Activated CD8-positive, alpha-beta memory T cell treated with anti-CD3 and anti-CD28 coated beads, Interleukin-2, amount 10 ng/mL, durations not matched to agents 7 days and 5 days (primary cell): ENCODE measurements around the gene HOXA7. TPM values are rescaled to one million over a fixed set of nuclear protein-coding genes. Genes with fewer than 3 reads are reported as not detected.

Source experiments
- ATAC-seq: fragments of 150-1000 bp; cut with Tn5 transposase; one replicate; pipeline ENCODE4 v1.10.0; 2021; ENCODE audit warnings: moderate library complexity
- CTCF ChIA-PET: fragments of 350-600 bp; sonication (Branson Sonifier 250); formaldehyde crosslinking; loops from one replicate; lab custom pipeline; 2021; ENCODE audit warnings: antibody characterized with exemption; lab: Charles Lee
- DNase-seq: peaks from one replicate; pipeline ENCODE4 v3.0.0-alpha.2; 2020
- H3K27ac Mint-ChIP-seq: one replicate; pipeline ENCODE4 v1.8.0; 2021; ENCODE audit warnings: mild to moderate bottlenecking, mixed read lengths
- H3K27me3 Mint-ChIP-seq: one replicate; pipeline ENCODE4 v1.8.0; 2021; ENCODE audit warnings: mixed read lengths
- H3K36me3 Mint-ChIP-seq: one replicate; pipeline ENCODE4 v1.8.0; 2021; ENCODE audit warnings: mild to moderate bottlenecking, mixed read lengths
- H3K4me1 Mint-ChIP-seq: one replicate; pipeline ENCODE4 v1.8.0; 2021; ENCODE audit warnings: mixed read lengths
- H3K4me3 Mint-ChIP-seq: one replicate; pipeline ENCODE4 v1.8.0; 2021; ENCODE audit warnings: mild to moderate bottlenecking, moderate library complexity, mixed read lengths
- H3K9me3 Mint-ChIP-seq: one replicate; pipeline ENCODE4 v1.8.0; 2022; ENCODE audit warnings: low read depth, mixed read lengths
- total RNA-seq, 2 experiments: library from RNA; stranded (reverse); gene quantifications; one replicate each; pipeline ENCODE4 v1.2.3, GENCODE V29; 2021

HOXA7 gene
- total RNA-seq, 2 experiments from 2014 or later, result not detected

DNA sequence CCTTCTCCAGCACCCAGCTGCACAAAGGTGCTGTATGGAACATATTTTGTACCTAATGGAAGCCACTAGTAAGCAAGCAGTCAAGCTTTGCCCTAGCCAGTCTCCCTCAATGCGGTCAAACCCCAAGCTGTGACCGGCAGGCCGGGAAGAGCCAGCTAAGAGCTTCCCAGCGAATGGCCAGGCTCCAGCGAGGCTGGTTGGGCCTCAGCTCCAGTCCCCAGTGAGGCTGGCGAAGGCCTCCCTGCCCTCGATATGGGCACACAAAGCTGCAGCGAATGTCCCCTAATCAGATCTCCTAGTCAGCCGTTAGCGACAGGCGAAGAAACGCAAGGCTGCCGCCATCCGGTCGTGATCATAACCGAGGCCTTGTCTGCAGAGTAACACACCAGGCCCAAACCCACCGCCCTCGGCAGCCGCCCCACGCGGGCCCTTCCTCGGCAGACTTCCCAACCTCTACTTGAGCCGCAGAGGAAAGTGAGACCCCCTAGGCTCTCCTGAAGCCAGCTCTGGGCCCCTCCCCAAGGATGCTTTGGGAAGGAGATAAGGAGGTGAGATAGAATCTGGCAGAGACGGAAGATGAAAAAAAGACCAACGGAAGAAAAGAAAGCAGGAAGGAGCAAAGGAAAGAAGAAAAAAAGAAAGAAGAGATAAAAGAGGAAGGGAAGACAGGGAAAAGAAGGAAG, 11.9 kb upstream of the HOXA7 start:
- Mint-ChIP-seq H3K27me3 (peaks cover 87% of the 10 kb centered on the region), H3K9me3 (no peaks in the 10 kb centered on the region), H3K36me3 (peaks cover 2% of the 10 kb centered on the region), H3K4me1 (peaks cover 7% of the 10 kb centered on the region), H3K27ac (peak overlapping the region; percentile 40), H3K4me3 (no peak overlapping the region)
- ATAC-seq, result no peak
- no peak for DNase-seq
- CTCF ChIA-PET, result interaction anchor here (1.0 to 1.4 kb wide), 2 partner anchors 12 to 18 kb away, joined by 3 to 5 read pairs; no protein-coding TSS in a partner anchor

DNA sequence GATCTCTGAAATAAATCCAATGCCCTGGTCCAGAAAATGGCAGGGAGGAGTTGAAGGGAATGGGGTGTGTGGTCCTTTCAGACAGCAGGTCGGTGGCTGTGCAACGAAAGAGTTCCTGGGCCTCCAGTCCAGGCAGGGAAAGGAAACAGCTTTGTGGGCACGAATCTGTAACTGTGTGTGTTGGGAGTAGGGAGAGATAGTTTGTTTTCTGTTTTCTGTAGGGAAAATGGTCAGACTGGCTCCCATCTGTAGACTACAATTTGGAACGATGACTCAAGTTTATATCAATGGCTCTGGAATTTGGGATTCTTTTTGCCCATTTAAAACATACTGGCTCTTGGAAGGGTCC, 11.4 kb upstream of the HOXA7 start:
- Mint-ChIP-seq H3K9me3 (no peaks in the 10 kb centered on the region), H3K4me1 (peaks cover 7% of the 10 kb centered on the region), H3K36me3 (peaks cover 2% of the 10 kb centered on the region), H3K27ac (peak overlapping the region; percentile 40), H3K4me3 (no peak overlapping the region), H3K27me3 (peaks cover 90% of the 10 kb centered on the region)
- CTCF ChIA-PET, result interaction anchor here (1.0 to 1.4 kb wide), 2 partner anchors 12 to 17 kb away, joined by 3 to 5 read pairs; no protein-coding TSS in a partner anchor
- no peak for DNase-seq
- no peak for ATAC-seq

DNA sequence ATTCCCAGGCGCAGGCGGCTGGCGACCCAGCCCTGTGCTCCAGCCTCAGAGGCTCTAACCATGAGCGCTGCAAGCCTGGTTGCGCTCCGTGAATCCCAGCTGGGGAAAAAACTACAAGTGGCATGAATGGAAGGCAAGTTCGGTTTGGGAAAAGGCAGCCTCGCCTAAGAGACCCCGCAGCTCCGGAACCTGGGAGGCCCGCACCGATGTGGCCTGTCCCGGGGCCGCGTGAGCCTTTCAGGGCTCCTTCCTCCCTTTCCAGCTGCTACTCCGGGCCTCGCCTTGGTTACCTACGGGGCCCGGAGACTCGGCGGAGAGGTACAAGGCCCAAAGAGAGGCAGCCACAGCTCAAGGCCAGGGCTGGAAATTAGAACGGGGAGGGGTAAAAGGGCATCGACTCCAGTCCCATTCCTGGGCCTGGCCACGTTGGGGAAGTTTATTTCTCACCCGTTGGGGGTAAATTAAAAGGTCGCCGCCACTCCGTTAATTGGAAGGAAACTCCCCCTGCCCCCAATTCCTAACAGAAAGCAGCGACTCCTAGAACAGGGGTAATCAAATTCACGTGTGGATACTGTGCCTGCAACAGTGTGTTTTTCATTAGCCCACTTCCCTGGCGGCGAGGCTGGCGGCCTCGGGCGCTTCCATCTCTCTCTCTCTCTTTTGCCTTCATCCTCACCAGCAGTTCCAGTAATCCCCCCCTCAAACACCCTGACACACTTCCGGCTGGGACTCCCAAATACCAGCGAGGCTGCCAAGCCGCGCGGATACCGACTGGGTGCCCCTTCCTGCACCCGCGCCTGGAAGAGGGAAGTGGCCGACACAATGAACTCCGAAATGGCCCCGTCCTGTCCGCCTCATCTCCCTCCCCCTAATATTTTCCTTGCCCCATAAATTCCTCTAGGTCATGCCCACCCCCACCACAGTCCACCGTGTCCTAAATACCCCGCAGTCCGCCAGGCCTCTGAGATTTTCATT, 10.3 kb upstream of the HOXA7 start:
- Mint-ChIP-seq H3K9me3 (no peaks in the 10 kb centered on the region), H3K4me3 (no peak overlapping the region), H3K27ac (peak overlapping the region; percentile 40), H3K36me3 (peaks cover 2% of the 10 kb centered on the region), H3K4me1 (peaks cover 3% of the 10 kb centered on the region), H3K27me3 (peaks cover 91% of the 10 kb centered on the region)
- DNase-seq (no peak), ATAC-seq (no peak)
- CTCF ChIA-PET, result interaction anchor here (1.0 to 2.1 kb wide), 3 partner anchors 10 to 16 kb away, joined by 3 to 6 read pairs (median 3); partner anchors contain the start of gene HOXA7

DNA sequence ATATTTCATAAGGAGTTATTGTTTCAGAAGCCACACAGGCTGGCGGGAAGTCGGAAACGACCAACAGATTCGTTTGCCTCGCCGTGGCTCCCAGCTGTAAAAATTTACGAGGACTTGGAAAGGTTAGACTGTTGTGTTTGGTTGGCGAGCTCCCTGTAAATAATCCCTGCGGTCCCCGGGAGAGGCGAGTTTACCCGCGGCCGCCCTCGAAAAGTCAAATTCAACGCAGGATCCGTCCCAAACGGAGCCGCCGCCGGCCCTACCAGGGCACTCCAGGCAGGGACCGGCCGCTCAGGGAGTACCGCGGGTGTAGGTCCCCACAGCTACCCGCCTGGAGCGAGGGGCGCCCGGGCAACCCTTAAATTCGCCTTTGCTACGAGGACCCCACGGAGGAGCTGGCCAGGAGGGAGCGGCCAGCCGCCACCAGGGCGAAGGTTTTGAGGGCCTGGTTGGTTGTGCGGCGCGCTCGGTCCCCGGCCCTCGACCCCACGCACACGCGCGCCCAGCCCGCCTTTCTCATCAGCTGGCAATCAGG, 9.6 kb upstream of the HOXA7 start:
- H3K4me1 Mint-ChIP-seq, result peaks cover 1% of the 10 kb centered on the region
- DNase-seq, result no peak
- H3K36me3 Mint-ChIP-seq, result no peaks in the 10 kb centered on the region
- H3K4me3 Mint-ChIP-seq, result no peak overlapping the region
- no peak for ATAC-seq
- peak overlapping the region; percentile 77 for H3K27ac Mint-ChIP-seq
- CTCF ChIA-PET, result interaction anchor here (1.1 to 2.1 kb wide), 2 partner anchors 9 to 13 kb away, joined by 3 to 6 read pairs; partner anchors contain the start of gene HOXA7
- no peaks in the 10 kb centered on the region for H3K9me3 Mint-ChIP-seq
- peaks cover 86% of the 10 kb centered on the region for H3K27me3 Mint-ChIP-seq

DNA sequence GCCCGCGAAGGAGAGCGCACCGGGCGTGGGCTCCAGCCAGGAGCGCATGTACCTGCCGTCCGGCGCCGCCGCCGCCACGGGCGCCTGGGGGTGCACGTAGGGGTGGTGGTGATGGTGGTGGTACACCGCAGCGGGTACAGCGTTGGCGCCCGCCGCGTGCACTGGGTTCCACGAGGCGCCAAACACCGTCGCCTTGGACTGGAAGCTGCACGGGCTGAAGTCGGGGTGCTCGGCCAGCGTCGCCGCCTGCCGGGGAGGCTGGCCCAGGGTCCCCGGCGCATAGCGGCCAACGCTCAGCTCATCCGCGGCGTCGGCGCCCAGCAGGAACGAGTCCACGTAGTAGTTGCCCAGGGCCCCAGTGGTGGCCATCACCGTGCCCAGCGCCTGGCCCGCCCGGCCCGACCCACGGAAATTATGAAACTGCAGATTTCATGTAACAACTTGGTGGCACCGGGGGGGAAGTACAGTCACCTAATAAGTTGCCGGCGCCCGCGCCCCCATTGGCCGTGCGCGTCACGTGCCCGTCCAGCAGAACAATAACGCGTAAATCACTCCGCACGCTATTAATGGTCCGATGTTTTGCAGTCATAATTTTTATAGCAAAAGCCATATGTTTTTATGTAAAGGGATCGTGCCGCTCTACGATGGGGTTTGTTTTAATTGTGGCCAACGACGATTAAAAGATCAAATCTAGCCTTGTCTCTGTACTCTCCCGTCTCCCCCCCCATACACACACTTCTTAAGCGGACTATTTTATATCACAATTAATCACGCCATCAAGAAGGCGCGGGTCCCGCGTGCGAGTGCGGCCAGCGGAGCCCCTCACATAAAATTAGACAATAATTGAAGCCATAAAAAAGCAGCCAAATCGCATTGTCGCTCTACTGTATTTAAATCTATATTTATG, 8.9 kb upstream of the HOXA7 start, which contains the start of gene HOXA9:
Gene HOXA9, minus strand, starts transcription at position 449 of the 907 bp plus-strand sequence. Its CDS starts 80 bp downstream, at position 369.
- Mint-ChIP-seq H3K36me3 (no peaks in the 10 kb centered on the region), H3K9me3 (no peaks in the 10 kb centered on the region), H3K4me1 (peaks cover 2% of the 10 kb centered on the region), H3K4me3 (no peak within 1 kb of the TSS), H3K27me3 (peaks cover 84% of the 10 kb centered on the region), H3K27ac (peak within 1 kb of the TSS; percentile 77)
- ATAC-seq (no peak), DNase-seq (no peak)
- CTCF ChIA-PET, result interaction anchor here (2.1 kb wide), 1 partner anchor 9 kb away, joined by 6 read pairs; the partner anchor contains the start of gene HOXA7

DNA sequence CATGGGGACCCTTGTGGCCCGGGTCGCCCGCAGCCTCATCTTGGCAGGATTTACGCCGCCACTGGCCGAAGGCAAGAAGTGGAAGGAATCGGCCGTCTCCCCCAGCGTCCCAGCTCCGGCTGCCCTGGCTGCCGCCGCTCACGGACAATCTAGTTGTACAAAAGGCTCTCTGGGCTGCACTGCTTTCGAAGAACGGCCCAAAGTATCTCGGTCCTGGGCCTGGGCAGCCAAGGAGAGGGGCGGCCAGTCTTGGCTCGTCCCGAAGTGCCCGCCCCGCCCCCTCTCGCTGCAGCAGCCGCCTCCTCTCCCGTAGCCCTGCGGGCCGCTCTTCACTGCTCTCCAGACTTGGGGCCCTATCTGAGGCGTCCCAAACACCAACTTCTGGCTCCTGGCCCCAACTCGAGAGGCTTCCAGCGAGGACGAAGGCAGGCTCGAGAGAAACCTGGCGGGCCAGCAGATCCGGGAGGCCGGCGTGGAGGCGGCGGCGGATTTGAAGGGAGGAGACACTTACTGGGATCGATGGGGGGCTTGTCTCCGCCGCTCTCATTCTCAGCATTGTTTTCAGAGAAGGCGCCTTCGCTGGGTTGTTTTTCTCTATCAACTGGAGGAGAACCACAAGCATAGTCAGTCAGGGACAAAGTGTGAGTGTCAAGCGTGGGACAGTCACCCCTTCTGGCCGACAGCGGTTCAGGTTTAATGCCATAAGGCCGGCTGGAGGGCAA, 8.1 kb upstream of the HOXA7 start:
- ATAC-seq, result no peak
- peaks cover 86% of the 10 kb centered on the region for H3K27me3 Mint-ChIP-seq
- H3K27ac Mint-ChIP-seq, result no peak overlapping the region
- H3K9me3 Mint-ChIP-seq, result no peaks in the 10 kb centered on the region
- H3K4me1 Mint-ChIP-seq, result peaks cover 6% of the 10 kb centered on the region
- no peaks in the 10 kb centered on the region for H3K36me3 Mint-ChIP-seq
- CTCF ChIA-PET, result interaction anchor here (2.1 to 2.3 kb wide), 2 partner anchors 8 to 14 kb away, joined by 6 to 15 read pairs; partner anchors contain the start of gene HOXA7
- no peak for DNase-seq
- no peak overlapping the region for H3K4me3 Mint-ChIP-seq

DNA sequence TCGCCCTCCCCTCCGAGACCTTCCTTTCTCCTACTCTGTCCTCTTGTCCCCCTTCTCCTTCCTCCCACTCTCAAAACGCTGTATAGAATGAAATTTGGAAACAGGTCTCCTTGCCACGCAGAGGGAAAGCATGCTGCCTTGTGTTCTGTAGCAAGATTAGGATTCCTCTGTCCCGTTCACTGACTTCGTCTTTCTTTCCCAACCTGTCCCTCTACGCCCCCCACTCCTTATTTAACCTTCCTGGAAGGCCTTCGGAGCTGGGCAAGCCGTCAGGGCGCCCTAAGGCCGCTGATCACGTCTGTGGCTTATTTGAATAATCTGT, 7.5 kb upstream of the HOXA7 start:
- DNase-seq (no peak), ATAC-seq (no peak)
- H3K9me3 Mint-ChIP-seq, result no peaks in the 10 kb centered on the region
- no peak overlapping the region for H3K4me3 Mint-ChIP-seq
- CTCF ChIA-PET, result interaction anchor here (2.3 to 3.7 kb wide), 2 partner anchors 13 to 482 kb away, joined by 15 to 38 read pairs; no protein-coding TSS in a partner anchor
- peaks cover 6% of the 10 kb centered on the region for H3K4me1 Mint-ChIP-seq
- no peaks in the 10 kb centered on the region for H3K36me3 Mint-ChIP-seq
- H3K27ac Mint-ChIP-seq, result no peak overlapping the region
- peaks cover 86% of the 10 kb centered on the region for H3K27me3 Mint-ChIP-seq

DNA sequence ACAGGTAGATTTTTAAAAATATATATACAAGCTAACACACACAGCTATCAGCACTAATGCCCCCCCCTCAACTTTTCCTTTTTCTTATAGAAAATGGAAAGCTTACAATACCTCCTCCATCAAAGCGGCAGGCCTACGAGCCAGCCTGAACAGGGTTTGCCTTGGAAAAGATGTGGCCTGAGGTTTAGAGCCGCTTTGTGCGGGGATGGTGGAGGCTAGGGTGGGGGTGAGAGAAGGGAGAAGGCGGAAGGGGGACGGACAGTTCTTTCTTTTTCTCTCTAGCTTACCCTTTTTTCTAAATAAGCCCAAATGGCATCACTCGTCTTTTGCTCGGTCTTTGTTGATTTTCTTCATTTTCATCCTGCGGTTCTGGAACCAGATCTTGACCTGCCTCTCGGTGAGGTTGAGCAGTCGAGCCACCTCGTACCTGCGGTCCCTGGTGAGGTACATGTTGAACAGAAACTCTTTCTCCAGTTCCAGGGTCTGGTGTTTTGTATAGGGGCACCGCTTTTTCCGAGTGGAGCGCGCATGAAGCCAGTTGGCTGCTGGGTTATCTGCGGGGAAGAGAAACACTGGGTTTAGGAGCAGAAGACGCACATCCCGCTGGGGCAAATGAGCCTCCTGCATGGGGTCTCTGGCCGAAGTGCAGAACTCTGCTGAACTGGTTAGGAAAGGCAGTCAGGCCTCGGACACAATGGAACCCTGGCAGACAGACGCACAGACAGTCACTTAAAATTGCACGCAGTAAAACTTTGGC, 7.0 kb upstream of the HOXA7 start:
- H3K36me3 Mint-ChIP-seq, result no peaks in the 10 kb centered on the region
- no peaks in the 10 kb centered on the region for H3K9me3 Mint-ChIP-seq
- ATAC-seq (no peak), DNase-seq (no peak)
- H3K4me1 Mint-ChIP-seq, result peaks cover 7% of the 10 kb centered on the region
- H3K4me3 Mint-ChIP-seq, result no peak overlapping the region
- CTCF ChIA-PET, result interaction anchor here (0.9 to 3.7 kb wide), 6 partner anchors 11 to 482 kb away, joined by 3 to 38 read pairs (median 6); partner anchors contain the start of gene HOXA10
- peaks cover 86% of the 10 kb centered on the region for H3K27me3 Mint-ChIP-seq
- no peak overlapping the region for H3K27ac Mint-ChIP-seq

DNA sequence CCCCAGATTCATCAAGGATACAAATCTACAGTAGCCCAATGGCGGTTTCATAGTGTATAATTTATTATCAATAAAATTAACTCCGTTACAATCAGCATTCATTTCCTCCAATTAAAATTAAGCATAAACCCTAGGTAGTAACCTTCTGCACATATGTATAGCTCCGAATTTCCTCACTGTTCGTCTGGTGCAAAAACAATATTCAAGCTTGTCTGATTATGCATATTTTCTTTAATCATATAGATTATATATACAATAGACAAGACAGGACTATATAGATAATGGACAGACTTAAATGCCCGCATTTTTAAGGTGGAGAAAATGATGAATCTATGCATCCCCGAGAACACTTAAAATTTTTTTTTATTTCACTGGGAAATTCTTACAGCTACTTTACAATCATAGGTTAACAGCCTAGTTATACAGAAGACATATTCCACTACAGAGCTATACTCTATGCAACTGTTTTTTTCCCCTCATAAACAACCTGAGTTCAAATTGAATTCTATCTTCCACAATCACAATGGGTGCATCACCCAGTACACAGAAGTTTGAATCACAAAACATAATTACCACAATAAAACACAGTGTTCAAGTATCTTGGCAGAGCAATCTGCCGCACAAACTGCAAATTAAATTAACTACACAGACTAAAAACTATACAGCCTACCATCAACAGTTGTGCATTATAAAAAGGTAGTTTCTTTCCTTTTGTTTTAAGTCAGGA, 6.2 kb upstream of the HOXA7 start:
- H3K4me1 Mint-ChIP-seq, result peaks cover 7% of the 10 kb centered on the region
- no peaks in the 10 kb centered on the region for H3K9me3 Mint-ChIP-seq
- peaks cover 86% of the 10 kb centered on the region for H3K27me3 Mint-ChIP-seq
- H3K36me3 Mint-ChIP-seq, result peaks cover 1% of the 10 kb centered on the region
- H3K27ac Mint-ChIP-seq, result no peak overlapping the region
- DNase-seq, result no peak
- no peak for ATAC-seq
- no peak overlapping the region for H3K4me3 Mint-ChIP-seq
- CTCF ChIA-PET, result interaction anchor here (0.6 to 3.7 kb wide), 9 partner anchors 12 to 1158 kb away, joined by 3 to 38 read pairs (median 4); partner anchors contain the start of gene HOXA10

DNA sequence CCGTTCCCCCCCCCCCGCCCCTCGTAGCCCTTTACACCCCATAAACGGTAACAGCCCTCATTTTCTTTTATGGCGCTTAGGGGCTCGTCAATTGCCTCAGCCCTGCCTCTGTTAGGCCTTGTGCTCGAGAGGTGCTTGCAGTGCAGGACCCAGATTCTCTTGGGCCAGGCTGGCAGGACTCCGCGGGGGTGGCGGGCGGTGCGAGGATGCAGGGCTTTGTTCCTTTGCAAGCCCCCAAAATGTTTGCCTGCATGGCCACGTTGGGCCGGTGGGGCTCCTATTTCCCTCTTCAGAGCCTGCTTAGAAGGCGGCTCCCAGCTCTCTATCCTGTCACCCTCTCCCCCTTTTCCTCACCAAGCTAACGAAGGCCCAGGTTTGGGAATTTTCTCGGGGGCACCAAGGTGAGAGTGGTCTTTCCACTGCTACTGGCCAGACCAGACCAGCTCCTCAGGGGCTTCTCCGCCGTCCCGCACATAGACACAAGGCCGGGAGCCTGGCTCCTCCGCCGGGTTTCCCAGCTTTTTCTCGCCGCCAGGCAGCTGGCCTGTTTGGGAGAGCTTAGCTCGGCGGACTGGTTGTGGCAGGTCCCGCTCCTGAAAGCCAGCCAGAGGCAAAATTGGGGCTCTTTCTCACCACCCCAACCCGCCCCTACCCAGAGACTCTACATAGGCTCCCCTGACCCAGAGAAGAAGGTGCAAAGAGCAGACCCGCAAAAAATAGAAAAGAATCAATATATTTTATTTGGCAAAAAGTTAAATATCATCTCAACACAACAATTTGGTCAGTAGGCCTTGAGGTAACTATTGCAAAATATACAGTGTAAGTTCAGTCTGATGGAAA, 5.5 kb upstream of the HOXA7 start:
- CTCF ChIA-PET, result interaction anchor here (0.6 to 3.7 kb wide), 21 partner anchors 11 to 1306 kb away, joined by 3 to 38 read pairs (median 6); partner anchors contain the start of gene HOXA10
- DNase-seq, result no peak
- peaks cover 7% of the 10 kb centered on the region for H3K4me1 Mint-ChIP-seq
- no peak overlapping the region for H3K4me3 Mint-ChIP-seq
- no peaks in the 10 kb centered on the region for H3K9me3 Mint-ChIP-seq
- no peak for ATAC-seq
- H3K27ac Mint-ChIP-seq, result no peak overlapping the region
- H3K27me3 Mint-ChIP-seq, result peaks cover 86% of the 10 kb centered on the region
- peaks cover 1% of the 10 kb centered on the region for H3K36me3 Mint-ChIP-seq
